ENCODE results near the gene MYO3B.

MYO3B gene

DNA sequence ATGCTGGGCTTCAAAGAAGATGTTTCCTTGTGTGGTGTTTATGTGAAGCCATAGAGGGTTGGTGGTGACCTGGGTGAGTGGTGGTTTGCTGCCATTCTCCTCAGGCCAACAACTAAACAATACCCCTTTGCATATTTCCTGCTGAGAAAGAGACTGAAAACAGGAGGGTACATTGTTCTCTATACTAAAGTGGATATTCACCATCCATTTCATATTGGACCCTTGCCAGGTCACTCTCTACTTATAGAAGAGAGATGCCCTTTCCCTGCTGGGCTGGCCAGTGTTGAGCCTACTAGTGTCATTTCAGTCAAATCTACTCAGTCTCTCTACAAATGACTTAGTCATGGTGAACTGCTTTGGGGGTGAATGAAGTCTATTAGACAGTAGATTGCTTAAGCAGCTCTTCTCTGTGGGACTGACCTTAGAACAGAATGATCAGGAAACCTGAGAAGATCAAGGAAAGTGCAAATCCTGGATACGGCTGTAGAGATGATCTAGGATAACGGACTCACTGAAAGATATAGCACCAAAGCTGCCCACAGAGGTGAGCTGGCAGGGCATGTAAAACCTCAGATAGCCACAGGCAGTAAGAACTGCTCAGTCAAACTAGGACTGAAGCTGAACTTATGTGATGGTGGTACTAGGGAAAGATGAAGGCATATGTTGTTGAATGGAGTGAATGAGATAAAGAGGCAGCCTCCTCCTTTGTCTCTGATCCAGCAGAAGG is 154.9 kb downstream of the MYO3B start:
- no peak overlapping the region for H3K18ac ChIP-seq (ENCODE audit: low read length)
- H3K9ac ChIP-seq (ENCODE audit: low read length) = no peak overlapping the region
- H3K4me3 ChIP-seq (ENCODE audit: low read length) = no peak overlapping the region
- no peaks in the 10 kb centered on the region for H3K4me1 ChIP-seq (ENCODE audit: control insufficient read depth, low read depth, low read length)
- no peak overlapping the region for H3K4me2 ChIP-seq (ENCODE audit: low read length)
- no peaks in the 10 kb centered on the region for H3K36me3 ChIP-seq (ENCODE audit: control insufficient read depth, insufficient read depth, low read length)
- DNase-seq = no peak
- no peak overlapping the region for H2AK5ac ChIP-seq (ENCODE audit: low read length)
- H3K79me2 ChIP-seq (ENCODE audit: control insufficient read depth, insufficient read depth, low read length) = no peaks in the 10 kb centered on the region
- no peak overlapping the region for H2BK15ac ChIP-seq (replicated peaks; ENCODE audit: low read depth)
- H3K79me1 ChIP-seq (ENCODE audit: low read length) = no peaks in the 10 kb centered on the region
- no peak overlapping the region for H3K56ac ChIP-seq (ENCODE audit: low read length)
- H3K27me3 ChIP-seq (ENCODE audit: insufficient read depth, low read length, poor library complexity) = no peaks in the 10 kb centered on the region
- no peak overlapping the region for H4K5ac ChIP-seq (ENCODE audit: low read length)
- H4K8ac ChIP-seq (ENCODE audit: low read depth, low read length) = no peak overlapping the region
- H3K23ac ChIP-seq (ENCODE audit: low read length) = no peak overlapping the region
- no peak overlapping the region for H2BK120ac ChIP-seq (ENCODE audit: low read depth, low read length)
- H3K27ac ChIP-seq (ENCODE audit: low read depth, low read length) = no peak overlapping the region
- WGBS (ENCODE audit: extremely low coverage, insufficient coverage, low lambda C conversion rate) = no CpG with 5 or more reads among the region's 2 CpGs
- H3K4ac ChIP-seq (ENCODE audit: low read depth, low read length) = no peak overlapping the region
- H2BK5ac ChIP-seq (ENCODE audit: low read length) = no peak overlapping the region

DNA sequence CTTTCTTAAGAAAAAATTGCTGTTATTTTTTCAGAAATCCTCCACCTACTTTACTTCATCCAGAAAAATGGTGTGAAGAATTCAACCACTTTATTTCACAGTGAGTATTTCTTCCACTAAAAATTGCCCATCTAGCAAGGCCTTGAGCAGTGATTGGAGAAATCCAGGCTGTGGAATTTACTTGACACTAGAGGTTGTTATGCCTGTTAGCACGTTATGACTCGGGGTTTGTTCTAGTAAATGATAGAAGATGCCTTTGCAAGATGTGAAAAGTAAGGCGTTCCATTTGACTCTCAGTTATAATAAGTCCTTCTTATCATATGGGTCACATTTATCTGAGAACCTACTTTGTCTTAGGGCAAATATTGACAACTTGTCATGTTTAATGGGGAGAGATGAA is 157.4 kb downstream of the MYO3B start:
- H3K79me2 ChIP-seq (ENCODE audit: control insufficient read depth, insufficient read depth, low read length) = no peaks in the 10 kb centered on the region
- H3K9ac ChIP-seq (ENCODE audit: low read length) = no peak overlapping the region
- no CpG with 5 or more reads among the region's 3 CpGs for WGBS (ENCODE audit: extremely low coverage, insufficient coverage, low lambda C conversion rate)
- H3K4me3 ChIP-seq (ENCODE audit: low read length) = no peak overlapping the region
- no peak for DNase-seq
- H3K18ac ChIP-seq (ENCODE audit: low read length) = no peak overlapping the region
- H4K5ac ChIP-seq (ENCODE audit: low read length) = no peak overlapping the region
- no peak overlapping the region for H2BK15ac ChIP-seq (replicated peaks; ENCODE audit: low read depth)
- H2BK120ac ChIP-seq (ENCODE audit: low read depth, low read length) = no peak overlapping the region
- H3K4me1 ChIP-seq (ENCODE audit: control insufficient read depth, low read depth, low read length) = peaks cover 2% of the 10 kb centered on the region
- no peak overlapping the region for H4K8ac ChIP-seq (ENCODE audit: low read depth, low read length)
- H3K27me3 ChIP-seq (ENCODE audit: insufficient read depth, low read length, poor library complexity) = no peaks in the 10 kb centered on the region
- H3K27ac ChIP-seq (ENCODE audit: low read depth, low read length) = no peak overlapping the region
- H3K36me3 ChIP-seq (ENCODE audit: control insufficient read depth, insufficient read depth, low read length) = no peaks in the 10 kb centered on the region
- no peak overlapping the region for H3K23ac ChIP-seq (ENCODE audit: low read length)
- no peaks in the 10 kb centered on the region for H3K79me1 ChIP-seq (ENCODE audit: low read length)
- no peak overlapping the region for H2BK5ac ChIP-seq (ENCODE audit: low read length)
- H3K4me2 ChIP-seq (ENCODE audit: low read length) = no peak overlapping the region
- H3K56ac ChIP-seq (ENCODE audit: low read length) = no peak overlapping the region
- no peak overlapping the region for H2AK5ac ChIP-seq (ENCODE audit: low read length)
- H3K4ac ChIP-seq (ENCODE audit: low read depth, low read length) = no peak overlapping the region

DNA sequence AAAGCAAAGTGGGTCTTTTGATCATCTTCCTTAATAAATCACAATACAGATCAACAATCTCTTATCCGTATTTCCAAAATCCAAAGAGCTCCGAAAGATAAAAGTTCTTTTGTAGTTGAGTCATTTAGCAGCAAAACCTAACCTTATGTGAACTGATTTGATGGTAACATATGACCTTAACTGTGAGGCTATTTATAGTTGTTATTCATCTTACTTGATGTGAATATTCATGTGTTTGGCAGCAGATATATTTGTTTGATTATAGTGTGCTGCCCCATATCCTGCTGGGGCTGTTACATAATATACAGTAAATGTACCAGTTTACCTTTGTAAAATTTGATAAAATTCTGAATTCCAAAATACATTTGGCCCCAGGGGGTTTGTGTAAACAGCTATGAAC is 158.5 kb downstream of the MYO3B start:
- Histone ChIP-seq H3K79me2 (ENCODE audit: control insufficient read depth, insufficient read depth, low read length) (no peaks in the 10 kb centered on the region), H3K4me3 (ENCODE audit: low read length) (no peak overlapping the region), H2BK15ac (replicated peaks; ENCODE audit: low read depth) (no peak overlapping the region), H3K4me2 (ENCODE audit: low read length) (no peak overlapping the region), H3K4ac (ENCODE audit: low read depth, low read length) (no peak overlapping the region), H3K36me3 (ENCODE audit: control insufficient read depth, insufficient read depth, low read length) (no peaks in the 10 kb centered on the region), H3K27ac (ENCODE audit: low read depth, low read length) (no peak overlapping the region), H3K56ac (ENCODE audit: low read length) (no peak overlapping the region), H3K18ac (ENCODE audit: low read length) (no peak overlapping the region), H3K9ac (ENCODE audit: low read length) (no peak overlapping the region), H3K27me3 (ENCODE audit: insufficient read depth, low read length, poor library complexity) (no peaks in the 10 kb centered on the region), H3K79me1 (ENCODE audit: low read length) (no peaks in the 10 kb centered on the region), H4K5ac (ENCODE audit: low read length) (no peak overlapping the region), H3K23ac (ENCODE audit: low read length) (no peak overlapping the region), H3K4me1 (ENCODE audit: control insufficient read depth, low read depth, low read length) (peaks cover 8% of the 10 kb centered on the region), H2BK120ac (ENCODE audit: low read depth, low read length) (no peak overlapping the region), H4K8ac (ENCODE audit: low read depth, low read length) (no peak overlapping the region), H2AK5ac (ENCODE audit: low read length) (no peak overlapping the region), H2BK5ac (ENCODE audit: low read length) (no peak overlapping the region)
- DNase-seq = no peak
- no CpG with 5 or more reads among the region's 2 CpGs for WGBS (ENCODE audit: extremely low coverage, insufficient coverage, low lambda C conversion rate)

DNA sequence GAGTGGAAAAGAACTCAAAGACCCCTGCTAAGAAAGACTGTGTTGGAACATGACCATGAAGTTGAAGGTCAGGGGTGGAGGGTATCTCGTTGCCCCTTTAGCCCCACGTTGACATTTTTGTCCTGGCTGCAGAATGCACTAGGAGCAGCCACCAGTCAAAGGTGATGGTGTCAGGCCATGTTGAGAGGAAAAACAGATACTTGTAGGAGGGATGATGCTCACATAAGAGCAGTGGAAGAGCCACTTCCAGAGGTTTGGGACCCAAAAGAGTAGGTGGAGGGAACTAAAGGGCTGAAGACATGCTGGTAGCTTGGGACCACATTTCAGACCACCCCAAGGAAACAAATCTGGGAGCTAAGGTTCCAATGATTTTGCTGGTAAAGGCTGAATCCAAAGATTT is 159.0 kb downstream of the MYO3B start:
- Histone ChIP-seq H3K4me3 (ENCODE audit: low read length) (no peak overlapping the region), H3K36me3 (ENCODE audit: control insufficient read depth, insufficient read depth, low read length) (no peaks in the 10 kb centered on the region), H2BK15ac (replicated peaks; ENCODE audit: low read depth) (no peak overlapping the region), H3K18ac (ENCODE audit: low read length) (no peak overlapping the region), H3K9ac (ENCODE audit: low read length) (no peak overlapping the region), H2BK120ac (ENCODE audit: low read depth, low read length) (no peak overlapping the region), H3K27me3 (ENCODE audit: insufficient read depth, low read length, poor library complexity) (no peaks in the 10 kb centered on the region), H3K56ac (ENCODE audit: low read length) (no peak overlapping the region), H3K27ac (ENCODE audit: low read depth, low read length) (no peak overlapping the region), H3K4me1 (ENCODE audit: control insufficient read depth, low read depth, low read length) (peaks cover 9% of the 10 kb centered on the region), H2AK5ac (ENCODE audit: low read length) (no peak overlapping the region), H3K79me1 (ENCODE audit: low read length) (no peaks in the 10 kb centered on the region), H3K4ac (ENCODE audit: low read depth, low read length) (no peak overlapping the region), H4K5ac (ENCODE audit: low read length) (no peak overlapping the region), H4K8ac (ENCODE audit: low read depth, low read length) (no peak overlapping the region), H3K23ac (ENCODE audit: low read length) (no peak overlapping the region), H3K79me2 (ENCODE audit: control insufficient read depth, insufficient read depth, low read length) (no peaks in the 10 kb centered on the region), H2BK5ac (ENCODE audit: low read length) (no peak overlapping the region), H3K4me2 (ENCODE audit: low read length) (no peak overlapping the region)
- DNase-seq = no peak
- whole genome bisulfite sequencing (ENCODE audit: extremely low coverage, insufficient coverage, low lambda C conversion rate) = no CpG with 5 or more reads among the region's 2 CpGs

DNA sequence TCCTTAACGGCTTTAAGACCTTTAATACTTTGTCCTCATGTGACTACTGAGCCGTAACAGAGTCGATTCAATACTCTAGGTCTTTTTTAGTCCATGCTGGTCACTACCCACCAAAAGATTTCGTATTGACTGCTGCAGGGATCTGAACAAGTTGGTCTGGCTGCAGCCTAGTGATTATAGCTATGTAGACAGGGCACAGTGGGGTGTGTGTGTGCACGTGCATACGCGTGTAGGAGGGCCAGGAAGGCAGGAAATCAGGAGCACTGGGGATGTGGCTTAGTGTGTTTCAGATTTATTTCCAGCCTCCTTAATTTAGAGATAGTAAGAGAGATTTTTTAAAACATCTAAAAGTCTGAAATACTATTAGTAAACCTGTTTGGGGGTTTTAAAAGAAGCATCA is 161.4 kb downstream of the MYO3B start:
- Histone ChIP-seq H3K36me3 (ENCODE audit: control insufficient read depth, insufficient read depth, low read length) (no peaks in the 10 kb centered on the region), H4K5ac (ENCODE audit: low read length) (no peak overlapping the region), H3K4ac (ENCODE audit: low read depth, low read length) (no peak overlapping the region), H3K56ac (ENCODE audit: low read length) (no peak overlapping the region), H4K8ac (ENCODE audit: low read depth, low read length) (no peak overlapping the region), H3K27me3 (ENCODE audit: insufficient read depth, low read length, poor library complexity) (no peaks in the 10 kb centered on the region), H3K9ac (ENCODE audit: low read length) (no peak overlapping the region), H3K4me3 (ENCODE audit: low read length) (no peak overlapping the region), H3K4me2 (ENCODE audit: low read length) (no peak overlapping the region), H3K79me2 (ENCODE audit: control insufficient read depth, insufficient read depth, low read length) (no peaks in the 10 kb centered on the region), H2BK15ac (replicated peaks; ENCODE audit: low read depth) (no peak overlapping the region), H3K27ac (ENCODE audit: low read depth, low read length) (no peak overlapping the region), H3K23ac (ENCODE audit: low read length) (no peak overlapping the region), H2AK5ac (ENCODE audit: low read length) (no peak overlapping the region), H3K79me1 (ENCODE audit: low read length) (no peaks in the 10 kb centered on the region), H2BK120ac (ENCODE audit: low read depth, low read length) (no peak overlapping the region), H3K18ac (ENCODE audit: low read length) (peak overlapping the region; percentile 0), H2BK5ac (ENCODE audit: low read length) (no peak overlapping the region), H3K4me1 (ENCODE audit: control insufficient read depth, low read depth, low read length) (peaks cover 10% of the 10 kb centered on the region)
- DNase-seq = peak; percentile 43
- WGBS (ENCODE audit: extremely low coverage, insufficient coverage, low lambda C conversion rate) = no CpG with 5 or more reads among the region's 7 CpGs
